Prostate gland (tissue), 2 donors: ENCODE results near the gene TMEM18.

ENCODE experiments used
- POLR2A ChIP-seq: fragments of 450-650 bp; IDR thresholded peaks from one replicate; pipeline ENCODE4 v1.6.1; 2016; ENCODE audit warnings: antibody characterized with exemption, mild to moderate bottlenecking
- POLR2AphosphoS5 ChIP-seq: sonication (generic); formaldehyde crosslinking; IDR thresholded peaks from one replicate; pipeline ENCODE4 v1.6.1; 2017; ENCODE audit warnings: antibody characterized with exemption
- TF ChIP-seq, protein P1 (sequence below), 4 experiments: fragments of 200-600 bp in 2 of 4; fragments of 450-650 bp in 2 of 4; sonication (generic) in 2 of 4; IDR thresholded peaks; 1 replicate in 3 of 4; 2 replicates in 1 of 4; pipeline ENCODE4 v1.5.1; 2016 to 2019; ENCODE audit warnings: antibody characterized with exemption in 4 of 4, mild to moderate bottlenecking in 2 of 4, moderate library complexity in 2 of 4

GRCh38 chr2:675051-675450 lies 2.2 kb downstream of the TMEM18 start:
- TF ChIP-seq, protein P1, sequence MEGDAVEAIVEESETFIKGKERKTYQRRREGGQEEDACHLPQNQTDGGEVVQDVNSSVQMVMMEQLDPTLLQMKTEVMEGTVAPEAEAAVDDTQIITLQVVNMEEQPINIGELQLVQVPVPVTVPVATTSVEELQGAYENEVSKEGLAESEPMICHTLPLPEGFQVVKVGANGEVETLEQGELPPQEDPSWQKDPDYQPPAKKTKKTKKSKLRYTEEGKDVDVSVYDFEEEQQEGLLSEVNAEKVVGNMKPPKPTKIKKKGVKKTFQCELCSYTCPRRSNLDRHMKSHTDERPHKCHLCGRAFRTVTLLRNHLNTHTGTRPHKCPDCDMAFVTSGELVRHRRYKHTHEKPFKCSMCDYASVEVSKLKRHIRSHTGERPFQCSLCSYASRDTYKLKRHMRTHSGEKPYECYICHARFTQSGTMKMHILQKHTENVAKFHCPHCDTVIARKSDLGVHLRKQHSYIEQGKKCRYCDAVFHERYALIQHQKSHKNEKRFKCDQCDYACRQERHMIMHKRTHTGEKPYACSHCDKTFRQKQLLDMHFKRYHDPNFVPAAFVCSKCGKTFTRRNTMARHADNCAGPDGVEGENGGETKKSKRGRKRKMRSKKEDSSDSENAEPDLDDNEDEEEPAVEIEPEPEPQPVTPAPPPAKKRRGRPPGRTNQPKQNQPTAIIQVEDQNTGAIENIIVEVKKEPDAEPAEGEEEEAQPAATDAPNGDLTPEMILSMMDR (IDR thresholded peaks at IDR 0.05) = no peak
- TF ChIP-seq POLR2A (no peak), POLR2AphosphoS5 (no peak)
